Measurements from ENCODE around the gene FXYD1.
"Not testable (repeated sequence)": the region's sequence is repeated elsewhere in the genome, so short reads cannot be mapped to it uniquely, and the experiment has no call there.

The FXYD1 gene

GRCh38 chr19:35099897-35100275, 38.7 kb upstream of the FXYD1 start:
- peaks cover 4% of the 10 kb centered on the region for H3K27me3 Mint-ChIP-seq (ENCODE audit: low read depth)
- H3K4me1 Mint-ChIP-seq = no peaks in the 10 kb centered on the region
- no peak overlapping the region for H3K4me3 Mint-ChIP-seq
- no peak overlapping the region for H3K27ac Mint-ChIP-seq
- no peaks in the 10 kb centered on the region for H3K9me3 Mint-ChIP-seq
- TF ChIP-seq, protein P1, sequence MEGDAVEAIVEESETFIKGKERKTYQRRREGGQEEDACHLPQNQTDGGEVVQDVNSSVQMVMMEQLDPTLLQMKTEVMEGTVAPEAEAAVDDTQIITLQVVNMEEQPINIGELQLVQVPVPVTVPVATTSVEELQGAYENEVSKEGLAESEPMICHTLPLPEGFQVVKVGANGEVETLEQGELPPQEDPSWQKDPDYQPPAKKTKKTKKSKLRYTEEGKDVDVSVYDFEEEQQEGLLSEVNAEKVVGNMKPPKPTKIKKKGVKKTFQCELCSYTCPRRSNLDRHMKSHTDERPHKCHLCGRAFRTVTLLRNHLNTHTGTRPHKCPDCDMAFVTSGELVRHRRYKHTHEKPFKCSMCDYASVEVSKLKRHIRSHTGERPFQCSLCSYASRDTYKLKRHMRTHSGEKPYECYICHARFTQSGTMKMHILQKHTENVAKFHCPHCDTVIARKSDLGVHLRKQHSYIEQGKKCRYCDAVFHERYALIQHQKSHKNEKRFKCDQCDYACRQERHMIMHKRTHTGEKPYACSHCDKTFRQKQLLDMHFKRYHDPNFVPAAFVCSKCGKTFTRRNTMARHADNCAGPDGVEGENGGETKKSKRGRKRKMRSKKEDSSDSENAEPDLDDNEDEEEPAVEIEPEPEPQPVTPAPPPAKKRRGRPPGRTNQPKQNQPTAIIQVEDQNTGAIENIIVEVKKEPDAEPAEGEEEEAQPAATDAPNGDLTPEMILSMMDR (IDR thresholded peaks at IDR 0.05; ENCODE audit: unreplicated experiment in 3 of 3) = no peak
- no peaks in the 10 kb centered on the region for H3K36me3 Mint-ChIP-seq (ENCODE audit: low read depth)

DNA sequence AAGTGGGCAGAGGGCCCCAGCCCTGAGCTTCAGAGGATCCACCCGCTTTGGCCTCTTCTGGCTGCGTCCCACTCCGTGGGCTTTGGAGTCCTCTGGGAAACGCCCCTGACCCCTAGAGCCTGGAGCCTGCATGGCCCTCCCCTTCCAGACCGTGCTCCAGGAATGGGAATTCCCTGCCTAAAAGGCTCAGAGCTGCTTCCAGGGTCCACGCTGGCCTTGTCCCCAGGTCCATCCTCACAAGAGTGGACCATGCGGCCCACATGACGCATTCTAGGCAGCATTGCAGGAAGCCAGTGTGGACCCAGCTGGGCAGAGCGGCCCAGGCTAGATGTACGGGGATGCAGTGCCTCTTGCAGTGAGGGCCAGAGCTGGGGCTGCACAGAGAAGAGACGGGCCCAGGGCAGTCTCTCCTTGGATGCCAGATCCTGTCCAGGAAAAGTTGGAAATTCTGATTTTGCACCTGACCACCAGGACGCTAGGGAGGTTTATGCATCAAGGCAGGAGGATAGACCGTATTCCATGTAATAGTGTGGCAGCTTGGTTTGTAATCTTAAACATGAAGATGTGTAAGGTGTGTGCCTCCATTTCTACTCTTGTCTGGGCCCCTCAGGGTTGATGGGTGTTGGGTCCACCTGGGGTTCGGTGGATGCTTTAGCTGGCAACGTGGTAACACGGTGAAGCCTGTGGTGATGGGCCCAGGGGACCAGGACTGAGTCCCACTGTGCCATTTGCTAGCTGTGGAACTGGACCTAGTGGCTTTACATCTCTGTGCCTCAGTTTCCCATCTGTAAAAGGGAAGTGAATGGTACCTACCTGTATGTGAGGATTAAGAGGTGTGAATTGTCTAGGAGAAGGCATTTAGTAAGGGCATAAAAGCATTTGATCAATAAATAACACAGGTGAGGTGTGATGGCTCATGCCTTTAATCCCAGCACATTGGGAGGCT, 37.8 kb upstream of the FXYD1 start:
- TF ChIP-seq, protein P1 (IDR thresholded peaks at IDR 0.05; ENCODE audit: unreplicated experiment in 3 of 3) = no peak
- Mint-ChIP-seq H3K36me3 (ENCODE audit: low read depth) (no peaks in the 10 kb centered on the region), H3K27me3 (ENCODE audit: low read depth) (peaks cover 3% of the 10 kb centered on the region), H3K4me3 (no peak overlapping the region), H3K27ac (no peak overlapping the region), H3K4me1 (no peaks in the 10 kb centered on the region), H3K9me3 (no peaks in the 10 kb centered on the region)

DNA sequence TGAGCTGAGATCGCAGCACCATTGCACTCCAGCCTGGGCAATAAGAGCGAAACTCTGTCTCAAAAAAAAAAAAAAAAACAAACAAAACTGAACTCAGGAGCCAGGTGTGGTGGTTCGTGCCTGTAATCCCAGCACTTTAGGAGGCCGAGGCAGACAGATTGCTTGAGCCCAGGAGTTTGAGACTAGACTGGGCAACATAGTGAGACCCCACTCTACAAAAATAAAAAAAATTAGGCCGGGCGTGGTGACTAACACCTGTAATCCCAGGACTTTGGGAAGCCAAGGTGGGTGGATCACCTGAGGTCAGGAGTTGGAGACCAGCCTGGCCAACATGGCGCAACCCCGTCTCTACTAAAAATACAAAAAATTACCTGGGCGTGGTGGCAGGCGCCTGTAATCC, 36.7 kb upstream of the FXYD1 start:
- not testable (repeated sequence) for H3K9me3 Mint-ChIP-seq; H3K27me3 Mint-ChIP-seq (ENCODE audit: low read depth); H3K36me3 Mint-ChIP-seq (ENCODE audit: low read depth); H3K4me1 Mint-ChIP-seq; H3K4me3 Mint-ChIP-seq; H3K27ac Mint-ChIP-seq

DNA sequence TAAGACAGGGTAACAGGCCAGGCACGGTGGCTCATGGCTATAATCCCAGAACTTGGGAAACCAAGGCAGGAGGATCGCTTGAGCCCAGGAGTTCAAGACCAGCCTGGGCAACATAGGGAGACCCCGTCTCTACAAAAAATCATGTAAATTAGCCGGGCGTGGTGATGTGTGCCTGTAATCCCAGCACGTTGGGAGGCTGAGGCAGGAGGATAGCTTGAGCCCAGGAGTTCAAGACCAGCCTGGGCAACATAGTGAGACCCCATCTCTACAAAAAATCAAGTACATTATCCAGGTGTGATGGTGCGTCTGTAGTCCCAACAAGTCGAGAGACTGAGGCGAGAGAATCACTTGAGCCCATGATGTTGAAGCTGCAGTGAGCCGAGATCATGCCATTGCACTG, 35.0 kb upstream of the FXYD1 start:
- H3K36me3 Mint-ChIP-seq (ENCODE audit: low read depth); H3K27me3 Mint-ChIP-seq (ENCODE audit: low read depth); H3K4me3 Mint-ChIP-seq; H3K4me1 Mint-ChIP-seq; H3K27ac Mint-ChIP-seq; H3K9me3 Mint-ChIP-seq: not testable (repeated sequence)

- Mint-ChIP-seq H3K4me1 (no peaks in the 10 kb centered on the region), H3K9me3 (no peaks in the 10 kb centered on the region), H3K36me3 (ENCODE audit: low read depth) (no peaks in the 10 kb centered on the region), H3K27ac (no peak overlapping the region), H3K27me3 (ENCODE audit: low read depth) (peaks cover 6% of the 10 kb centered on the region), H3K4me3 (no peak overlapping the region)
- TF ChIP-seq, protein P1 (IDR thresholded peaks at IDR 0.05; ENCODE audit: unreplicated experiment in 3 of 3) = no peak
These were observed 34.3 kb upstream of the FXYD1 start for GRCh38 chr19:35104361-35104760.

- Mint-ChIP-seq H3K9me3 (no peaks in the 10 kb centered on the region), H3K27me3 (ENCODE audit: low read depth) (peaks cover 6% of the 10 kb centered on the region), H3K36me3 (ENCODE audit: low read depth) (no peaks in the 10 kb centered on the region), H3K4me1 (no peaks in the 10 kb centered on the region), H3K4me3 (no peak overlapping the region), H3K27ac (no peak overlapping the region)
- TF ChIP-seq, protein P1 (IDR thresholded peaks at IDR 0.05; ENCODE audit: unreplicated experiment in 3 of 3) = no peak
These were observed 33.6 kb upstream of the FXYD1 start for GRCh38 chr19:35105047-35105410.

Data from nephron (organoid).